NT2/D1 (cell line): ENCODE results near the gene EGLN3.

Experiments
- DNase-seq: peaks from one replicate; pipeline ENCODE4 v3.0.0-alpha.2; 2011; ENCODE audit warnings: low read depth, low spot score
- H3K27me3 ChIP-seq: 2 replicates; pipeline ENCODE4 v1.6.0; 2011; ENCODE audit warnings: mild to moderate bottlenecking; ENCODE audit not compliant: insufficient read length, insufficient read depth
- H3K36me3 ChIP-seq: 2 replicates; pipeline ENCODE4 v1.6.1; 2011; ENCODE audit warnings: mild to moderate bottlenecking, low read length, mixed read lengths; ENCODE audit not compliant: insufficient read depth, insufficient read length
- H3K4me1 ChIP-seq: 2 replicates; pipeline ENCODE4 v1.5.1; 2011; ENCODE audit not compliant: insufficient read depth, insufficient read length
- H3K4me3 ChIP-seq: 2 replicates; pipeline ENCODE4 v1.5.1; 2011; ENCODE audit warnings: low read depth; ENCODE audit not compliant: insufficient read length
- H3K9ac ChIP-seq: 2 replicates; pipeline ENCODE4 v1.6.0; 2011; ENCODE audit warnings: low read depth; ENCODE audit not compliant: insufficient read length
- H3K9me3 ChIP-seq: 2 replicates; pipeline ENCODE4 v1.5.1; 2011; ENCODE audit warnings: mild to moderate bottlenecking, low read length; ENCODE audit not compliant: insufficient read depth
- SUZ12 ChIP-seq: IDR thresholded peaks from 2 replicates; pipeline ENCODE4 v1.6.1; 2011; ENCODE audit not compliant: insufficient read length, insufficient read depth; ENCODE audit errors: extremely low read depth
- YY1 ChIP-seq: IDR thresholded peaks from 2 replicates; pipeline ENCODE4 v1.6.1; 2011; ENCODE audit not compliant: insufficient read length, insufficient read depth
- ZNF274 ChIP-seq: IDR thresholded peaks from 2 replicates; pipeline ENCODE4 v1.6.1; 2011; ENCODE audit warnings: mild to moderate bottlenecking, low read depth, low read length

EGLN3 gene

GRCh38 chr14:33925946-33926345 lies 24.9 kb downstream of the EGLN3 start:
- no peaks in the 10 kb centered on the region for H3K9me3 ChIP-seq
- no peak overlapping the region for H3K9ac ChIP-seq
- H3K27me3 ChIP-seq, result no peaks in the 10 kb centered on the region
- no peaks in the 10 kb centered on the region for H3K4me1 ChIP-seq
- TF ChIP-seq ZNF274 (no peak), YY1 (no peak), SUZ12 (no peak)
- no peak overlapping the region for H3K4me3 ChIP-seq
- peaks cover 19% of the 10 kb centered on the region for H3K36me3 ChIP-seq
- no peak for DNase-seq

- no peak overlapping the region for H3K9ac ChIP-seq
- H3K4me3 ChIP-seq, result no peak overlapping the region
- no peaks in the 10 kb centered on the region for H3K27me3 ChIP-seq
- DNase-seq, result no peak
- H3K36me3 ChIP-seq, result peaks cover 19% of the 10 kb centered on the region
- TF ChIP-seq YY1, result no peak
- no peak for TF ChIP-seq SUZ12
- TF ChIP-seq ZNF274, result no peak
- H3K9me3 ChIP-seq, result no peaks in the 10 kb centered on the region
- no peaks in the 10 kb centered on the region for H3K4me1 ChIP-seq
Observed at GRCh38 chr14:33925235-33925634, 25.6 kb downstream of the EGLN3 start.

GRCh38 chr14:33924566-33925100 lies 26.2 kb downstream of the EGLN3 start:
- Histone ChIP-seq H3K9me3 (no peaks in the 10 kb centered on the region), H3K4me1 (no peaks in the 10 kb centered on the region), H3K9ac (no peak overlapping the region), H3K27me3 (no peaks in the 10 kb centered on the region), H3K36me3 (peaks cover 19% of the 10 kb centered on the region), H3K4me3 (no peak overlapping the region)
- no peak for DNase-seq
- TF ChIP-seq YY1, result no peak
- TF ChIP-seq ZNF274, result no peak
- TF ChIP-seq SUZ12, result no peak

- Histone ChIP-seq H3K4me1 (no peaks in the 10 kb centered on the region), H3K4me3 (no peak overlapping the region), H3K9me3 (no peaks in the 10 kb centered on the region), H3K36me3 (peaks cover 6% of the 10 kb centered on the region), H3K27me3 (no peaks in the 10 kb centered on the region), H3K9ac (no peak overlapping the region)
- no peak for TF ChIP-seq SUZ12
- TF ChIP-seq ZNF274, result no peak
- no peak for TF ChIP-seq YY1
- no peak for DNase-seq
Observed at GRCh38 chr14:33922125-33922524, 28.7 kb downstream of the EGLN3 start.

GRCh38 chr14:33918256-33918655 lies 32.6 kb downstream of the EGLN3 start:
- no peaks in the 10 kb centered on the region for H3K36me3 ChIP-seq
- no peak overlapping the region for H3K9ac ChIP-seq
- TF ChIP-seq SUZ12 (no peak), ZNF274 (no peak), YY1 (no peak)
- no peaks in the 10 kb centered on the region for H3K9me3 ChIP-seq
- no peaks in the 10 kb centered on the region for H3K27me3 ChIP-seq
- no peaks in the 10 kb centered on the region for H3K4me1 ChIP-seq
- H3K4me3 ChIP-seq, result no peak overlapping the region
- no peak for DNase-seq

- Histone ChIP-seq H3K4me1 (no peaks in the 10 kb centered on the region), H3K9ac (no peak overlapping the region), H3K36me3 (no peaks in the 10 kb centered on the region), H3K27me3 (no peaks in the 10 kb centered on the region), H3K4me3 (no peak overlapping the region), H3K9me3 (no peaks in the 10 kb centered on the region)
- no peak for DNase-seq
- TF ChIP-seq YY1 (no peak), SUZ12 (no peak), ZNF274 (no peak)
Observed at GRCh38 chr14:33917661-33918060, 33.2 kb downstream of the EGLN3 start.

GRCh38 chr14:33916663-33917565 lies 34.0 kb downstream of the EGLN3 start:
- no peaks in the 10 kb centered on the region for H3K9me3 ChIP-seq
- no peaks in the 10 kb centered on the region for H3K36me3 ChIP-seq
- no peak for DNase-seq
- no peak overlapping the region for H3K9ac ChIP-seq
- no peaks in the 10 kb centered on the region for H3K4me1 ChIP-seq
- H3K4me3 ChIP-seq, result no peak overlapping the region
- no peaks in the 10 kb centered on the region for H3K27me3 ChIP-seq
- TF ChIP-seq SUZ12 (no peak), ZNF274 (no peak), YY1 (no peak)

GRCh38 chr14:33915682-33916081 lies 35.2 kb downstream of the EGLN3 start:
- no peak for DNase-seq

More at GRCh38 chr14:33915682-33916081, 35.2 kb downstream of the EGLN3 start:
- Histone ChIP-seq H3K4me1 (no peaks in the 10 kb centered on the region), H3K27me3 (no peaks in the 10 kb centered on the region), H3K9me3 (no peaks in the 10 kb centered on the region), H3K9ac (no peak overlapping the region), H3K4me3 (no peak overlapping the region), H3K36me3 (no peaks in the 10 kb centered on the region)
- TF ChIP-seq ZNF274 (no peak), SUZ12 (no peak), YY1 (no peak)
